Ecto neural progenitor cell (in vitro differentiated cells): ENCODE results near the gene FSIP1.

Experiments used
- DNase-seq: peaks from one replicate; pipeline ENCODE4 v3.0.0-alpha.2; 2018; ENCODE audit warnings: low spot score

Gene FSIP1

GRCh38 chr15:39593656-39594445 lies 188.8 kb downstream of the FSIP1 start:
- DNase-seq, result no peak

DNA sequence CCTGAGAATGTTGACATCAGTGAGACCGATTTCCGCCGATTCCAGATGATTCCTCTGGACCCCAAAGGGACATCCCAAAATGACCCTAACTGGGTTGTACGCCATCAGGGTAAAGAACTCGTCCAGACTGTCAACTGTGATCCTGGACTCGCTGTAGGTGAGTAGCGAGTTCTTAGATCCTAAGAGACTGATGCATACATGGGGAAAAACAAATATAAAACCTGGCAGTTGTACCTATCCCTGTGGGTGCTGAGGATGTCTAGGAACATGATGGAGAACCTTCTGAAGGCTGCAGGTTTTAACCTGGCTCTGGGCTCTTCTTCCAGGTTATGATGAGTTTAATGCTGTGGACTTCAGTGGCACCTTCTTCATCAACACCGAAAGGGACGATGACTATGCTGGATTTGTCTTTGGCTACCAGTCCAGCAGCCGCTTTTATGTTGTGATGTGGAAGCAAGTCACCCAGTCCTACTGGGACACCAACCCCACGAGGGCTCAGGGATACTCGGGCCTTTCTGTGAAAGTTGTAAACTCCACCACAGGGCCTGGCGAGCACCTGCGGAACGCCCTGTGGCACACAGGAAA lies 189.5 kb downstream of the FSIP1 start:
- DNase-seq, result no peak

DNA sequence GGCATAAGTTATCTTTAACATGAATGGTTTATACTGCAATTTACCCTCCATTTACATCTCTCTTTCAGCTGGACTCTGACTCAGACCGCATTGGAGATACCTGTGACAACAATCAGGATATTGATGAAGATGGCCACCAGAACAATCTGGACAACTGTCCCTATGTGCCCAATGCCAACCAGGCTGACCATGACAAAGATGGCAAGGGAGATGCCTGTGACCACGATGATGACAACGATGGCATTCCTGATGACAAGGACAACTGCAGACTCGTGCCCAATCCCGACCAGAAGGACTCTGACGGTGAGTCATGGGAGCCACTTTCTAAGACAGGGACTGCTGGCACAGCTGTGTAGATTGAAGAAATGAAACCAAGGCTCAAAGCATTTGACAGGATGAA lies 190.1 kb downstream of the FSIP1 start:
- no peak for DNase-seq

DNA sequence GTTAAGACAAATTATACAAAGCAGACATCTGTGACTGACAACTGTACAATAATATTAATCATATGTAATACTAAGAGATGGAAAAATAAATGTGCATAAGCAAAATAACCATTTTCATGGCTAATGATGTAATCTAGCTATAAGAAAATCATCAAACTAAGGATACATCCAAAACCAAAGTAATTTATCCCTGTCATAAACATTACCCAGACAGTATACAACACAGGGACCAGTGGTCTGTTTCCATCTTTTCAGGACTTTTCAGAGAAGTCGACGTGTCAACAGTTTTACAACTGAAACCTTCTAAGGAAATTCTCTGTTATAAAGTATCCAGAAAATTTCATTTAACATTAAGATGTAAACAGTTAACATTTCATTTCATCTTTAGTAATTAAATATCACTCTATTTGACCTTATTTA lies 190.7 kb downstream of the FSIP1 start:
- no peak for DNase-seq

- DNase-seq, result no peak
Measured at GRCh38 chr15:39591141-39591895, 191.3 kb downstream of the FSIP1 start.

DNA sequence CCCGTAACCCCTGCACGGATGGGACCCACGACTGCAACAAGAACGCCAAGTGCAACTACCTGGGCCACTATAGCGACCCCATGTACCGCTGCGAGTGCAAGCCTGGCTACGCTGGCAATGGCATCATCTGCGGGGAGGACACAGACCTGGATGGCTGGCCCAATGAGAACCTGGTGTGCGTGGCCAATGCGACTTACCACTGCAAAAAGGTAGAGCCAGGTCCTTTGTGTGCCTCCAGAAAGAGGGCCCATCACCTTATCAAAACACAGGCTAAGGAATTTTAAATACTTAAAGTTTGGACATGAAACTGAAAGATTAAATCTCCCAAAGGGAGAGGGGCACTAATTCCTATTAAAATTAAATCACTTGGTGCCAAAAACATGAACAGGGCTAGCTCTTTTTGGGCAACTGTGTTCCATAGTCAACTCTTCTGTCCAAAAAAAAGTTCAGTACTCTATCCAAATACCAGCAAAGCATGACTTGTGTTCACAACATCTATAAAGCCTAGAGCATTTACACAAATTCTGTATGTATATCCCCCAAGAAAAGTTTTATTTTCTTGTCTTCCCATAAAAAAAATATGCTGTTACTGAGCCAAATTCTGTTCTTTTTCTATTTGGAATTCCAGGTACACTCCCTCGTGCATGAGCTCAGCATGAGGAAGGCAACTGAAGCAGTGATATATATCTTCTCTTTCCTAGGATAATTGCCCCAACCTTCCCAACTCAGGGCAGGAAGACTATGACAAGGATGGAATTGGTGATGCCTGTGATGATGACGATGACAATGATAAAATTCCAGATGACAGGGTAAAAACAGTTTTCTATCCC lies 192.6 kb downstream of the FSIP1 start:
- no peak for DNase-seq

DNA sequence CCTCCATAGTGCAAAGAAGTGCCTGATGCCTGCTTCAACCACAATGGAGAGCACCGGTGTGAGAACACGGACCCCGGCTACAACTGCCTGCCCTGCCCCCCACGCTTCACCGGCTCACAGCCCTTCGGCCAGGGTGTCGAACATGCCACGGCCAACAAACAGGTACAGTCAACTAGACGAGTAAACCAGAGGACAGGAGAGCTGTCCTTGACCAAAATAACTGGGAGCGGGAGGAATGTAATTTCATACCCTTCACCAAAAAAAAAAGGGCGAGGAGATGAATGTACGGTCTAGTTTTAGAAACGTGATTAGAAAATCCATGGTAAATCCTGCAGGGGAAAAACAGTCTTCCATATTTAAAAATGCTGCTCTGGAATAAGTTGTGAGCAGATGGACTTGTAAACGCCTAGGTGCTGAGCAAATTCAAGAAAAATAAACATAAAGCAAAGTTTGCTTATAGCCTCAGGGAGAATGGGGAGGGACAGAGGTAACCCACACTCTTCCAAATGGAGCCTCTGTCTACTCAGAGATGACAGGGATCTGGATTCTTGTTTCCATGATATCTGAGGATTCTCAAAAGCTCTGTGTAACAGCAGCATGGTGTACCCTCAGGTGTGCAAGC lies 193.3 kb downstream of the FSIP1 start:
- DNase-seq, result no peak

DNA sequence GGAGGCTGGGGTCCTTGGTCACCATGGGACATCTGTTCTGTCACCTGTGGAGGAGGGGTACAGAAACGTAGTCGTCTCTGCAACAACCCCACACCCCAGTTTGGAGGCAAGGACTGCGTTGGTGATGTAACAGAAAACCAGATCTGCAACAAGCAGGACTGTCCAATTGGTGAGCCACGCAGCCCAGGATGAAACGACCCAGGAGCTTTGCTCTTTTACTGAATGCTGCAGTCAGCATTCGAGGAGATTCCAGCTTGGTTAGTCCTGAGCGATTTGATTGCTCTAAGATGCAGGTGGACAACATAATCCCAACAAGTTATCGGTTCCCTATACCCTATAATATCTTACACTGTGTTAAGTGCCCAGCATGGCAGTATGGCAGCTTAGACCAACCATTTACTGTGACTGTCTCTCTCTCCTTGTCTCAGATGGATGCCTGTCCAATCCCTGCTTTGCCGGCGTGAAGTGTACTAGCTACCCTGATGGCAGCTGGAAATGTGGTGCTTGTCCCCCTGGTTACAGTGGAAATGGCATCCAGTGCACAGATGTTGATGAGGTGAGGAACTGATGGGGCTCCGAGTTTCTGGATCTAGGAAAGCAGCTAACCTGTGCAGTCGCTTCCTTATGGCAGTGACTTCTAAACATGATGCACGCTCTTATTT lies 194.0 kb downstream of the FSIP1 start:
- no peak for DNase-seq

DNA sequence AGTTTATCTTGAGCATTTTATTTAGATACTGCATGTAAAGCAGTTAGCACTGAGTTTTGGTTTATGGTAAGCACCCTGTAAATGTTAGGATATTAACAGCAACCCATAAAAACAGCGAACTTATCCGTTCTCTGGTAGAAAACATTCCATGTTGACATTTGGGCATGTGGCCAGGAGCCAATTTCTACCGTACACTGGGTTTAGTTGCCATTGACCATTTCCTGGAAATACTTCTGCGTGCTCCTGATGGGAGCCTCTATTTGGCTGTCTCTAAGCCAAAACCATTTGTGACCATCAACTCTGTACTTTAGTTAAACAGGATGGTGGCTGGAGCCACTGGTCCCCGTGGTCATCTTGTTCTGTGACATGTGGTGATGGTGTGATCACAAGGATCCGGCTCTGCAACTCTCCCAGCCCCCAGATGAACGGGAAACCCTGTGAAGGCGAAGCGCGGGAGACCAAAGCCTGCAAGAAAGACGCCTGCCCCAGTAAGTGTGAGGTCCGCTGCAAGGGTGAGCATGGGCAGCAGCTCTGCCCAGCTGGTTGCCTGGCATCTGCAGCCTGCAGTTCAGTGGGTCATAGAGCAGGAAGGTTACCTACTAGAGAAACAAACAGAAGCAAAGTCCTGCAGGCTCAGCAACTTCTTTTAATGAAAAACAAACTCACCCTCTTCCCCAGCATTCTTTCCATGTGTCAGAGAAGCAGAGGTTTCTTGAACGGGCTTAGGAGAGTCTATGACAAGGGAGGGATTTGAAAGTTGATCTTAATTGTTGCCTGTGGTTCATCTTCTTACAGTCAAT lies 194.7 kb downstream of the FSIP1 start:
- no peak for DNase-seq

- DNase-seq, result no peak
Measured at GRCh38 chr15:39587096-39587721, 195.4 kb downstream of the FSIP1 start.

DNA sequence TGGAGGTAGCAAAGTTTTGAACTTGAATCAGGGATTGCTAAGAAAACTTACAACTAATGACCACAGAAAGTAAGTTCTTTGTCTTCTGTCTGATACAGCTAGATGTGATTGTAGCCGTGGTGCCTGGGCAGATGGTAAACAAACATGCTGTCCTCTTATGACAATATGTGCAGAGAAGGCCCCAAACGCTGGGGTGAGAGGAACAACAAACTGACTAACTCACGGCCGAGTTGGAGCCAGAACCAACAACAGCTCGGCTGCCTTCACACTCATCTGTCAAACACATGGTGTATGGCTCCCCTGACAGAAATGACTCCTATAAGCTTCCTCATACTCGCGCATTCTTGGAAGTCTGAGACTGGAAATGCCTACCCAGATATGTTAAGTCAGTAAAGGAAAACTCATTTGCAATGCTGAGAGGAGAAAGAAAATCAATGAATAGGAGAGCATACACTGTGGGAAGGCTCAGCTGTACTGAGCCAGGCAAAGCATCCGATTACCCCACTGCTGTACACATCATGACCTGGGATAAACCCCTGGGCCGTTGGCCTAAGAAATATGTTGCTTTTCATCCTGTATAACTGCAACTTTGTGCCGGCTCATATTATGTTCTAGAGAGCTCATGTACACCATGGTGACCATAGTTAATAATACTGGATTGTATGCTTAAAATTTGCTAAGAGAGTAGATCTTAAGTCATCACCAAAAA lies 196.1 kb downstream of the FSIP1 start:
- no peak for DNase-seq

DNA sequence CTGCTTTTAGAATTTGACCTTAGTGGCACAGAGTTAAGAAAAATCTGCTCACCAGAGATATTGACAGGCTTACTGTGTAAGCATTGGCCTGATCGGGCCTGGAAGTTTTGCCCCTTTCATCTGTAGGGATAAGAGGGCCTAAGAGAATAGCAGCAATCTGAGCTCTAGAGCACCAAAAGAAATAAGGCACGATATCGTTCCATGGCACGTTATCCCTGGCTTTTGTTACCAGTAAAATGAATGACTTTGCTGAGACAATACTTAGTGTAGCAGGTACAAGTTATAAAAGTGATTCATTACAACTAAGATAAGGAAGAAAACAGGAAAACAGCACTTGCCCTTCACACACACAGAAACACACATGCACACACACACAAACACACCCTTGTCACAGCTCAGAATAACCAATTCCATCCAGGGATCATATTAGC lies 196.8 kb downstream of the FSIP1 start:
- no peak for DNase-seq

DNA sequence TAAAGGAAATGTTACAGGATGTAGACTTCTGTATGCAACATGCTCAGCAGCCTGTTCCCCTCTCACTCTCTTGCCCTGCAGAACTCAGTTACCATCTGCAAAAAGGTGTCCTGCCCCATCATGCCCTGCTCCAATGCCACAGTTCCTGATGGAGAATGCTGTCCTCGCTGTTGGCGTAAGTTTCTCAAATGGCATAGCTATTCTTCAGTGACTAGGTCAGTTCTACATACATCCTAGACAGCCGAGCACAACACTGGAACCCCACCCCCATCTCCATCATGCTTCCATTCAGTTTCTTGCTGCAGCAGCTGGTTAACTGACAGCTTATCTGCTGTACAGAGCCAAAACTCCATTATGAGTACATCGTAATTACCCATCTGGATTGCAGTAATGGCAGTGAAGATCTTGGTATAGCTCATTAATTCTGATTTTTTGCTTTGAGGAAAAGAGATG lies 197.2 kb downstream of the FSIP1 start:
- no peak for DNase-seq

DNA sequence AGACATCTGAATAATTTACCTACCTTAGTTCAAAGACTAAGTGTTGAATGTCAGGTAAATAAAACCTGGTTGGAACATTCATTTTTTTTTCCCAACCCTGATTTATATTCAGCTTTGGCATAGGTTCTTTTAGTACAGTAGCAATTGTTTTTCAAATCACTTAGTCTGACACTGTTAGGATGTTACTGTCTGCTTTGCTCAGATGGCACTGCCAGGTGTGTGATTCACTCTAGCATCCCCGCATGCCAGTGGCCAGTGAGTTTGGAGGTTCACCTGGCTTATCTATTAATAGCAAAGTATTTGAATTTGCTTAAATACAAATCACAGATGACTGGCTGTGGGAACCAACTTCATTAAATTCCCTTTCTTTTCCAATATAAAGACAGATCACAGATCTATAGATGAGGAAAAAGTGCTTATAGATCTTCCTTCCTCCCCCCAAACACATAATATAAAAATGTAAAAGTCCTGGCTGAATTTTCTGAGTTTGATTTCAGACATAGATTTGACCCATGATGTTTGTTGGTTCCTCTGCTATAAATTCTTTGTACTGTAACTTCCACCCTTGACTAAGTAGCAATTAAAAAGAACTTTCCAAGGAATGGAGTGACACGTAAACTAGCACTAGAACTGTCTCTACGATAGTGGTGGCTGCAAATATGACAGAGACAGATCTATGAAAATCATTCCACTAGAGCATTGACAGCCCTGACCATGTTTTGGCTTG lies 197.8 kb downstream of the FSIP1 start:
- DNase-seq, result no peak

DNA sequence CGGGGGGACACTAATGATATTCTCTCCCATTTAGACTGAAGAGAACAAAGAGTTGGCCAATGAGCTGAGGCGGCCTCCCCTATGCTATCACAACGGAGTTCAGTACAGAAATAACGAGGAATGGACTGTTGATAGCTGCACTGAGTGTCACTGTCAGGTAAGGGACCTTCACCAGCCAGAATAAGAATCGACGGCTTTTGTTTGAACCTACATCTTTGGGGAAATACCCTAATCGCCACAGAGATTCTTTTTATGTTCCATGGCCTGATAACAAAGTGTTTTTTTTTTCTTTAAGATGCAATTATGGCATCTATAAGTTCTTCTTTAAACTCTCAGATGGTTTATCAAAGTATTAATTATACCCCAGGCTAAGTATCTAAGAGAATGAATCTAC lies 198.4 kb downstream of the FSIP1 start:
- DNase-seq, result no peak

DNA sequence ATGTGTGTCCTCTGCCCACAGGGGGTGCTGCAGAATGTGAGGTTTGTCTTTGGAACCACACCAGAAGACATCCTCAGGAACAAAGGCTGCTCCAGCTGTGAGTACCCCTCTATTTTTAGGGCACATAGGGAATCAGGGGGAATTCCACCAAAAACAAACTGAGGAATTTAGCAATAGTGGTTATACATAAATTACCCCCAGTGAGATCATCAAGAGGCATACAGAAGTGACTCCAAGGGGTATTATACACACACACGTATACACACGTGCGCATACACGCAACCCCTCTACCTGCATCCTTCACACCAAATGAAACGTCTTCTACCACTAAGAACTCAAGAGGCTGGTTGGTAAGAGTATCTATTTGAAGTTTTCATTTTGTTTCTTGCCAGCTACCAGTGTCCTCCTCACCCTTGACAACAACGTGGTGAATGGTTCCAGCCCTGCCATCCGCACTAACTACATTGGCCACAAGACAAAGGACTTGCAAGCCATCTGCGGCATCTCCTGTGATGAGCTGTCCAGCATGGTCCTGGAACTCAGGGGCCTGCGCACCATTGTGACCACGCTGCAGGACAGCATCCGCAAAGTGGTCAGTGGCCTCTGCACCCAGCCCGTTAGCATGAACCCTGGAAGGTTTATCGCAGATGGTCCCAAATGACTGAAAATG lies 198.9 kb downstream of the FSIP1 start:
- no peak for DNase-seq

- DNase-seq, result no peak
Measured at GRCh38 chr15:39582977-39583595, 199.6 kb downstream of the FSIP1 start.
